HepG2 (cell line): ENCODE measurements around the gene KRT3.

ENCODE experiments used
- ATM ChIP-seq: fragments of 450-650 bp; IDR thresholded peaks from 2 replicates; pipeline ENCODE4 v1.7.1; 2017; ENCODE audit warnings: mild to moderate bottlenecking, borderline replicate concordance
- EP300 ChIP-seq, 3 experiments: sonication (generic) in 1 of 3; formaldehyde crosslinking in 1 of 3; IDR thresholded peaks; 2 replicates each; pipeline versions ENCODE4 v1.5.1 to v1.6.1; 2011 to 2020; ENCODE audit warnings: low read depth in 2 of 3, low read length in 2 of 3, borderline replicate concordance in 1 of 3, improper control_type of control experiment in 1 of 3, mild to moderate bottlenecking in 1 of 3, missing genetic modification reagents in 1 of 3, moderate library complexity in 1 of 3
- EZH2 ChIP-seq: conservative IDR thresholded peaks from 2 replicates; pipeline ENCODE4 v1.6.1; 2012; ENCODE audit warnings: mild to moderate bottlenecking, low read depth, low read length, moderate library complexity
- FOSL1 ChIP-seq: sonication (generic); formaldehyde crosslinking; IDR thresholded peaks from 2 replicates; pipeline ENCODE4 v1.9.0; 2021; ENCODE audit warnings: missing genetic modification reagents, borderline replicate concordance
- GTF2F1 ChIP-seq: fragments of 150-350 bp; IDR thresholded peaks from 2 replicates; pipeline ENCODE4 v1.6.1; 2014; ENCODE audit warnings: low read length
- KDM1A ChIP-seq: IDR thresholded peaks from 2 replicates; pipeline ENCODE4 v1.6.1; 2016; ENCODE audit warnings: missing compliant biosample characterization
- SRF ChIP-seq: IDR thresholded peaks from 2 replicates; pipeline ENCODE4 v1.6.1; 2011; ENCODE audit warnings: mild to moderate bottlenecking, low read depth, low read length, moderate library complexity
- TRIM24 ChIP-seq: sonication (generic); formaldehyde crosslinking; IDR thresholded peaks from 2 replicates; pipeline ENCODE4 v1.8.0; 2022; ENCODE audit warnings: mild to moderate bottlenecking, missing genetic modification reagents
- ZBTB3 ChIP-seq: sonication (generic); formaldehyde crosslinking; IDR thresholded peaks from 2 replicates; pipeline ENCODE4 v1.4.0; 2020; ENCODE audit warnings: low read depth, mild to moderate bottlenecking, moderate library complexity, missing genetic modification reagents, borderline replicate concordance
- ZNF367 ChIP-seq: sonication (generic); formaldehyde crosslinking; IDR thresholded peaks from 2 replicates; pipeline ENCODE4 v1.4.0; 2020; ENCODE audit warnings: missing genetic modification reagents, borderline replicate concordance
- ZNF780A ChIP-seq: sonication (generic); formaldehyde crosslinking; IDR thresholded peaks from 2 replicates; pipeline ENCODE4 v1.8.0; 2022; ENCODE audit warnings: mild to moderate bottlenecking, missing genetic modification reagents, moderate library complexity
- TF ChIP-seq, protein P1 (sequence below): sonication (generic); formaldehyde crosslinking; IDR thresholded peaks from 2 replicates; pipeline ENCODE4 v1.5.0; 2020; ENCODE audit warnings: mild to moderate bottlenecking, missing genetic modification reagents, moderate library complexity

DNA sequence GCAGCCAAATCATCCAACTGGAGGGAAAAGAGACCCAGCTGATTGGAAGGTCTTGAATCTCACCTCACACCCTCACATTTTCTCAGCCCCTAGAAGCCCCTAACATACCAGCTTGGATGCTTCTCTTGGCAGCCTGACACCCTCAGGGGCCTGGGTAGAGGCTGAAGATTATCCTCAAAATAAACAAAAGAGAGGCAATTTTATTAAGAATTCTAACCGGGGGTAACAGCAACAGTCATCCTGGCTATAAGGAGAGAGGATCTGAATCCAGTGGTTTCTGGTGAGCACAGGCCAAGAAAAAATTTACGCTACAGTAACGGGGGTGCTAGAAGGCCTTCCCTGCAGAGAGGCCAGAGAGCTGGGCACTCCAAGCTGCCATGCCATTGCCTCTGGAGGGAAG lies 40.4 kb downstream of the KRT3 start:
- TF ChIP-seq EP300 (IDR thresholded peaks at IDR 0.05; ENCODE audit: low read depth in 2 of 2, low read length in 2 of 2), result no peak
- no peak for TF ChIP-seq EP300 (CRISPR knock-in tag; IDR thresholded peaks at IDR 0.05; ENCODE audit: borderline replicate concordance)
- no peak for TF ChIP-seq KDM1A
- TF ChIP-seq EZH2, result no peak
- TF ChIP-seq, protein P1, sequence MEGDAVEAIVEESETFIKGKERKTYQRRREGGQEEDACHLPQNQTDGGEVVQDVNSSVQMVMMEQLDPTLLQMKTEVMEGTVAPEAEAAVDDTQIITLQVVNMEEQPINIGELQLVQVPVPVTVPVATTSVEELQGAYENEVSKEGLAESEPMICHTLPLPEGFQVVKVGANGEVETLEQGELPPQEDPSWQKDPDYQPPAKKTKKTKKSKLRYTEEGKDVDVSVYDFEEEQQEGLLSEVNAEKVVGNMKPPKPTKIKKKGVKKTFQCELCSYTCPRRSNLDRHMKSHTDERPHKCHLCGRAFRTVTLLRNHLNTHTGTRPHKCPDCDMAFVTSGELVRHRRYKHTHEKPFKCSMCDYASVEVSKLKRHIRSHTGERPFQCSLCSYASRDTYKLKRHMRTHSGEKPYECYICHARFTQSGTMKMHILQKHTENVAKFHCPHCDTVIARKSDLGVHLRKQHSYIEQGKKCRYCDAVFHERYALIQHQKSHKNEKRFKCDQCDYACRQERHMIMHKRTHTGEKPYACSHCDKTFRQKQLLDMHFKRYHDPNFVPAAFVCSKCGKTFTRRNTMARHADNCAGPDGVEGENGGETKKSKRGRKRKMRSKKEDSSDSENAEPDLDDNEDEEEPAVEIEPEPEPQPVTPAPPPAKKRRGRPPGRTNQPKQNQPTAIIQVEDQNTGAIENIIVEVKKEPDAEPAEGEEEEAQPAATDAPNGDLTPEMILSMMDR, result no peak
- TF ChIP-seq ZNF780A, result no peak
- TF ChIP-seq ZNF367 (CRISPR knock-in tag), result no peak
- no peak for TF ChIP-seq GTF2F1
- no peak for TF ChIP-seq ATM
- no peak for TF ChIP-seq ZBTB3 (CRISPR knock-in tag)
- TF ChIP-seq TRIM24, result no peak
- TF ChIP-seq FOSL1 (CRISPR knock-in tag), result no peak
- TF ChIP-seq SRF, result no peak
